Stomach smooth muscle (tissue), 2 donors: ENCODE measurements around the gene ZNF219.
A peak's percentile ranks its signal among the peaks of the same experiment; 100 is the strongest.

Experiments
- H3K27ac ChIP-seq: one replicate; pipeline ENCODE4 v1.7.0; 2013; ENCODE audit warnings: mild to moderate bottlenecking, low read length, inconsistent platforms
- H3K27me3 ChIP-seq, 2 donors: one replicate each; pipeline ENCODE4 v1.7.0; 2013; ENCODE audit warnings: low read length in 2 of 2; ENCODE audit not compliant: insufficient read depth in 2 of 2, control insufficient read depth in 1 of 2
- H3K36me3 ChIP-seq, 2 donors: one replicate each; pipeline ENCODE4 v1.7.0; 2013; ENCODE audit warnings: low read length in 2 of 2; ENCODE audit not compliant: control insufficient read depth in 2 of 2, insufficient read depth in 2 of 2
- H3K4me1 ChIP-seq: one replicate; pipeline ENCODE4 v1.7.0; 2013; ENCODE audit warnings: low read length; ENCODE audit not compliant: control insufficient read depth, insufficient read depth
- H3K4me3 ChIP-seq, 2 donors: one replicate each; pipeline ENCODE4 v1.7.0; 2013; ENCODE audit warnings: low read length in 2 of 2
- H3K9ac ChIP-seq, 2 donors: one replicate each; pipeline ENCODE4 v1.7.0; 2013; ENCODE audit warnings: low read length in 2 of 2, mild to moderate bottlenecking in 1 of 2
- H3K9me3 ChIP-seq, 2 donors: one replicate each; pipeline ENCODE4 v1.7.0; 2013; ENCODE audit warnings: low read length in 2 of 2; ENCODE audit not compliant: control insufficient read depth in 2 of 2
- donor health status: healthy.
- donor health status: Pancreatic carcinoma.

The ZNF219 gene

DNA sequence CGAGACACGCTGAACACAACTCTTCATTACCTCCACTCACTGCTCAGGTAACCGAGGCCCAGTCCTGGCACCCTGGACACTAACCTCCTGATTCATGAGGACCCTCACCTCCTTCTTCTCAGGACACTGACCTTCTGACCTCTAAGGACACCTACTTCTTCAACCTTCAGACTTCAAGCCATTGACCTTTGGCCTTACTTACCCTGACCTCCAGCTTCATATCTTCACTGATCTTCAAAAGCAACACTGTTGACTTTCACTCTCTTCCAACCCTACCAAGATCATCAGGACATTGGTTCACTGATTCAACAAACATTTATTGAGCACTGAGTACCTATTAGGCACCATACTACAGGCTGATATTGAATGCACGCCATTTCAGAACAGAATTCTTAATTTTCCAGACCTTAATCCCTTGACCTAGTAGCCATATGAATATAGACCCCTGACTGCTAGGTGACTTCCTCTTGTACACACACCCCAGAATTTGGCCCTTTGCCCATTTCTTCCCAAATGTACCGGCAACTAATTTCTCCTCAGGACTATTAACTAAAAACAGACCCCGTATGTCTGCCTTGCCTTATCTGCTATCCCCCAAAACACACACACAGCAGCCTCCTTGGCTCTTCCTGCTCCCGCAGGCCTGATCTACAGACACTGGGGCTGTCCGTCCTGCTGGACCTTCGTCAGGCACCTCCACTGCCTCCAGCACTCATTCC lies 22.6 kb downstream of the ZNF219 start:
- no peaks in the 10 kb centered on the region for H3K27me3 ChIP-seq
- no peak overlapping the region for H3K9ac ChIP-seq
- H3K9me3 ChIP-seq = no peaks in the 10 kb centered on the region
- no peak overlapping the region for H3K27ac ChIP-seq
- H3K36me3 ChIP-seq = peaks cover 49 to 66% of the 10 kb centered on the region in 2 donors
- no peak overlapping the region for H3K4me3 ChIP-seq
- peaks cover 19% of the 10 kb centered on the region for H3K4me1 ChIP-seq

DNA sequence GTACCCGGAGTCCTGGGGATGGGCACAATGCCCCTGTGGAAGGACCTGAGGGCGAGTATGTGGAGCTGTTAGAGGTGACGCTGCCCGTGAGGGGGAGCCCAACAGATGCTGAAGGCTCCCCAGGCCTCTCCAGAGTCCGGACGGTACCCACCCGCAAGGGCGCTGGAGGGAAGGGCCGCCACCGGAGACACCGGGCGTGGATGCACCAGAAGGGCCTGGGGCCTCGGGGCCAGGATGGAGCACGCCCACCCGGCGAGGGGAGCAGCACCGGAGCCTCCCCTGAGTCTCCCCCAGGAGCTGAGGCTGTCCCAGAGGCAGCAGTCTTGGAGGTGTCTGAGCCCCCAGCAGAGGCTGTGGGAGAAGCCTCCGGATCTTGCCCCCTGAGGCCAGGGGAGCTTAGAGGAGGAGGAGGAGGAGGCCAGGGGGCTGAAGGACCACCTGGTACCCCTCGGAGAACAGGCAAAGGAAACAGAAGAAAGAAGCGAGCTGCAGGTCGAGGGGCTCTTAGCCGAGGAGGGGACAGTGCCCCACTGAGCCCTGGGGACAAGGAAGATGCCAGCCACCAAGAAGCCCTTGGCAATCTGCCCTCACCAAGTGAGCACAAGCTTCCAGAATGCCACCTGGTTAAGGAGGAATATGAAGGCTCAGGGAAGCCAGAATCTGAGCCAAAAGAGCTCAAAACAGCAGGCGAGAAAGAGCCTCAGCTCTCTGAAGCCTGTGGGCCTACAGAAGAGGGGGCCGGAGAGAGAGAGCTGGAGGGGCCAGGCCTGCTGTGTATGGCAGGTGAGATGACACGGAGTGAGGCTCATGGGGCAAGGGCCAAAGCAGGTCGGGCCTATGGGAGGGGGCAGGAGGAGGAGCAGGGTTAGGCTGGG lies 23.8 kb downstream of the ZNF219 start:
- peaks cover 38 to 55% of the 10 kb centered on the region in 2 donors for H3K36me3 ChIP-seq
- no peak overlapping the region for H3K27ac ChIP-seq
- peaks cover 26% of the 10 kb centered on the region for H3K4me1 ChIP-seq
- no peaks in the 10 kb centered on the region for H3K27me3 ChIP-seq
- no peak overlapping the region for H3K4me3 ChIP-seq
- no peak overlapping the region for H3K9ac ChIP-seq
- no peaks in the 10 kb centered on the region for H3K9me3 ChIP-seq

DNA sequence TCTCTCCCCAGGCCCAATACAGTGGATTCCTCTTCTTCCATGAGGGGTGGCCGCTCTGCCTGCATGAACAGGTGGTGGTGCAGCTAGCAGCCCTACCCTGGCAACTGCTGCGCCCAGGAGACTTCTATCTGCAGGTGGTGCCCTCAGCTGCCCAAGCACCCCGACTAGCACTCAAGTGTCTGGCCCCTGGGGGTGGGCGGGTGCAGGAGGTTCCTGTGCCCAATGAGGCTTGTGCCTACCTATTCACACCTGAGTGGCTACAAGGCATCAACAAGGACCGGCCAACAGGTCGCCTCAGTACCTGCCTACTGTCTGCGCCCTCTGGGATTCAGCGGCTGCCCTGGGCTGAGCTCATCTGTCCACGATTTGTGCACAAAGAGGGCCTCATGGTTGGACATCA lies 24.5 kb downstream of the ZNF219 start:
- Histone ChIP-seq H3K9ac (no peak overlapping the region), H3K36me3 (peaks cover 30 to 49% of the 10 kb centered on the region in 2 donors), H3K27me3 (no peaks in the 10 kb centered on the region), H3K4me1 (peaks cover 33% of the 10 kb centered on the region), H3K4me3 (no peak overlapping the region), H3K9me3 (no peaks in the 10 kb centered on the region), H3K27ac (no peak overlapping the region)

DNA sequence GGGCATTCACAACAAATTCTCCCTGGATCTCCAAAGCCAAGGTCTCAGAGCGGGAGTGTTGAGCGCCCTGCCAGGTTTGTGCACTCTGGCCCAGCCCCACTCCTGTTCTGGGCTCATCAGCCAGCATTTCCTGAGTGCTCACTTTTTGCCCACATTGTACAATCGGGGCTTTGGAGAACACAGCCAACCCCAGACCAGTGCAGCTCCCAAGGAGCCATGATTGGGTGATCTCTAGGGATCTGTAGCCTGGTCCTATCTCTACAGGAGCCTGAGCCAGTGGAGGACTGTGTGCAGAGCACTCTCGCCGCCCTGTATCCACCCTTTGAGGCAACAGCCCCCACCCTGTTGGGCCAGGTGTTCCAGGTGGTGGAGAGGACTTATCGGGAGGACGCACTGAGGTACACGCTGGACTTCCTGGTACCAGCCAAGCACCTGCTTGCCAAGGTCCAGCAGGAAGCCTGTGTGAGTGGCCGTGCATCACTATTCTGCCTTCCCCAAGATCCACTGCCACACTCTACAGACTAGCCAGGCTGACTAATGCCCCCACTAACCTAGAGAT lies 25.6 kb downstream of the ZNF219 start:
- Histone ChIP-seq H3K9me3 (no peaks in the 10 kb centered on the region), H3K9ac (no peak overlapping the region), H3K27me3 (no peaks in the 10 kb centered on the region), H3K27ac (peak overlapping the region; percentile 84), H3K36me3 (peaks cover 22 to 38% of the 10 kb centered on the region in 2 donors), H3K4me1 (peaks cover 38% of the 10 kb centered on the region), H3K4me3 (no peak overlapping the region)

DNA sequence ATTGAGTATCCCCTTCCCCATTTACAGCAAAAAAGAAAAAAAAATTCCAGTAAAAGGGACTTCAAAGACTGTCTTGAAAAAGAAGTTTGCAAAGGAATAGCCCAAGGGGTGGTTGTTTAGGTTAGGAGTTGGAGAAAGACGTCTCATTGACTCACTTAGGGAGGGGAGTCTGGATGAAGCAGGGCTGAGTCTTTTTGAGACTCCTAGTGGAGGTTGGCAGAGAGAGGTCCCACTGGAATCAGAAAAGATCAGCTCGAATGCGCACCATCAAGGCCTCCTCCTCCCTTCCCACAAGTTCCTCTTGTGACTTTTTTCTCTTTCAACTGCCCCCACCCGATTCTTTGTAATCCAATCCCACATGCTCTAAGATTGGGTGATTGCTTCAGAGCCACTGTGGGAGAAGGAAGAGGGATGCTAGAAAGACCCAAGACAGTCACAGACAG lies 26.4 kb downstream of the ZNF219 start:
- H3K27me3 ChIP-seq = no peaks in the 10 kb centered on the region
- H3K36me3 ChIP-seq = peaks cover 22 to 34% of the 10 kb centered on the region in 2 donors
- H3K4me3 ChIP-seq = peak overlapping the region; percentile 86 to 90
- peak overlapping the region; percentile 22 to 74 for H3K9ac ChIP-seq
- H3K27ac ChIP-seq = peak overlapping the region; percentile 84
- no peaks in the 10 kb centered on the region for H3K9me3 ChIP-seq
- peaks cover 38% of the 10 kb centered on the region for H3K4me1 ChIP-seq

DNA sequence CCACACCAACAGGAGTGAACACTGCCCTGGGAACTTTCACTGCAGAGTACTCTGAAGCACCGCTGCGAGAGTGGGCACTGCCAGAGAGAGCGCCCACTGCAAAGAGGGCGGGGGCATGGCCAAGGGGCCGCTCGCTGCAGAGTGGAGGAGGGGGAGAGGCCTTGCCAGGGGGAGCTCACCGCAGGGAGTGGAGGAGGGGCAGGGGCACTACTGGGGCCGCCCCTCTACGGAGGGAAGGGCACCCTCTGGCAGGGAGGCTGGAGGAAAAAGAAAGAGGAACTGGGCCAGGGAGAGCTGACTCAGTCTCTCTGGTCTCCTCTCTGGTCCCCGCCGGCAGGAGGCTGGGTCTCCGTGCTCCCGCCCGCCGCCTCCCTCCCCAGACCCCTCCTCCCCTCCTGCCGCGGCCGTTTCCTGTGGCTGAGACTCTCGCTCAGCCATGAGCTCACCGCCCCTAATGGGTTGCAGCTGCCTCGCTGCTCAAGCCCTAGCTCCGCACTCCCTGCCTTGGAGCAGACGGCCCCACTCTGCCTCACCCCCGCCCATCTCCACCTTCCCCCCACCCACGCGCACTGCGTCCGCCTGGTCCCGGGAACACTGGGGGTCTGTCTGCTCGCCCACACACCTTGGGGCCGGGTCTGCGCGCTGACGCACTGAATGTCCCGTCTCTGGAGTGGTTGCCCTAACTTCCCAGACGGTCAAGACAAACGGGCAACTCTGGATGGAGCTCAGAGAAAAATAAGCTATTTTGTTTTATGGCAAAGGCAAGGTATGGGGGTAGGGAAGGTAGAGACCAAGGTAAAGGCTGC lies 27.0 kb downstream of the ZNF219 start:
- peak overlapping the region; percentile 84 for H3K27ac ChIP-seq
- no peaks in the 10 kb centered on the region for H3K27me3 ChIP-seq
- peak overlapping the region; percentile 74 to 80 for H3K9ac ChIP-seq
- no peaks in the 10 kb centered on the region for H3K9me3 ChIP-seq
- H3K36me3 ChIP-seq = peaks cover 19 to 29% of the 10 kb centered on the region in 2 donors
- peak overlapping the region; percentile 86 to 90 for H3K4me3 ChIP-seq
- H3K4me1 ChIP-seq = peaks cover 38% of the 10 kb centered on the region

DNA sequence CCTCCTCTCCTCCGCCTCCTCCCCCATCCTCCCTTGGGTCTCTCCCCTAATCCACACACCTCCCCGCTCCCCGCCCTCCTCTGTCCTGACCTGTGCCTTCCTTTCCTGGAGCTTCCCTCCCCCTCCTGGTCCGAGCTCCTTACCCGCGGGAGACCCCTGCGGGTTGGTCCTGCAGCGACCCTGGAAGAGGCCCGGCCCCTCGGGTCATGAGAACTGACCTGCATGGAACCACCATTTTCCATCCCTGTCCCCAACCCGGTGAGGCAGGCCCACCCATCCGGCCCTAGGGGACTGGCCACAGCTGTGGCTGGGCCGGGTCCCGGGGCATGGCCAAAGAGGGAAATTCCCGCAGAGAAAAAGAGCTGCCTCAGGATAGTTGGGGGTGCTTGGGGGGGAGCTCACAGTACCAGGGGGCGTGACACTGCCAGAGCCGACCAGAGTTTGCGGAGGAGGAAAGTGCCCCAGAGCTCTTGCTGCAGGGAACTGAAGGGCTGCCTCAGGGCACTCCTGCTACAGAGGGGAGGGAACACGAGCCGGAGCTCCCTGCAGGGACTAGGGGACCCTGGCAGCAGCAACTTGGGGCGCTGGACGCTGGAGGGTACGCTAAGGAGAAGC lies 27.7 kb downstream of the ZNF219 start:
- H3K4me1 ChIP-seq = peaks cover 38% of the 10 kb centered on the region
- peak overlapping the region; percentile 86 to 90 for H3K4me3 ChIP-seq
- no peaks in the 10 kb centered on the region for H3K9me3 ChIP-seq
- no peaks in the 10 kb centered on the region for H3K27me3 ChIP-seq
- H3K9ac ChIP-seq = peak overlapping the region; percentile 74 to 80
- H3K27ac ChIP-seq = peak overlapping the region; percentile 84
- peaks cover 12 to 21% of the 10 kb centered on the region in 2 donors for H3K36me3 ChIP-seq

DNA sequence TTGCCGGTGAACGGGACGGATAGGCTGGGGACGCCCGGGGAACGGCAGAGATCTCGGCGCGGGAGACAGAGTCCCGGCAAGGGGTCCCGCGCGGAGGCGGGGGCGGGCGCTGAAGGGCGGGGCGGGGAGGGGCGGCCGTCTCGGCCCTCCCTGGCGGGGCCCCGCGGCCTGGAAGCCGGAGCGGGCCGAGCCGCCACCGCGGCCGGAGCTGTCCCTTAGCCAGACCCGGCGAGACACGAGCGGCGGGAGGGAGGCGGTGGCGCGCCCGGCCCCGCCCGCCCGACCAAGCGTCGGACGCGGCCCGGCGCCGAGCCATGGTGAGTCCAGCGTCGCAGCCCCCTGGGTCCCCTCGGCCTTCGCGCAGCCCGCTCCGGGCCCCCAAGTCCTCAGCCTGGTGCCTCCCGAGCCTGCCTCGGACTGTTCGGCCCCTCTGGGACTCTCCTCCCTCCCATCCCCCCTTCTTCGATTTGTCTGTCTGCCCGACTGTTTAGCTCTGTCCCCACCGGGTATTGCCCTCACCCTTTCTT lies 28.3 kb downstream of the ZNF219 start, which contains the start of gene ARHGEF40:
ARHGEF40 (plus strand) TSS at position 222 of the 527 bp plus-strand sequence; CDS start at position 315, 93 bp downstream.
- Histone ChIP-seq H3K27ac (peak within 1 kb of the TSS; percentile 84), H3K9me3 (no peaks in the 10 kb centered on the region), H3K4me1 (peaks cover 38% of the 10 kb centered on the region), H3K4me3 (peak within 1 kb of the TSS; percentile 86 to 90), H3K36me3 (peaks cover 9 to 16% of the 10 kb centered on the region in 2 donors), H3K27me3 (no peaks in the 10 kb centered on the region), H3K9ac (peak within 1 kb of the TSS; percentile 74 to 80)

DNA sequence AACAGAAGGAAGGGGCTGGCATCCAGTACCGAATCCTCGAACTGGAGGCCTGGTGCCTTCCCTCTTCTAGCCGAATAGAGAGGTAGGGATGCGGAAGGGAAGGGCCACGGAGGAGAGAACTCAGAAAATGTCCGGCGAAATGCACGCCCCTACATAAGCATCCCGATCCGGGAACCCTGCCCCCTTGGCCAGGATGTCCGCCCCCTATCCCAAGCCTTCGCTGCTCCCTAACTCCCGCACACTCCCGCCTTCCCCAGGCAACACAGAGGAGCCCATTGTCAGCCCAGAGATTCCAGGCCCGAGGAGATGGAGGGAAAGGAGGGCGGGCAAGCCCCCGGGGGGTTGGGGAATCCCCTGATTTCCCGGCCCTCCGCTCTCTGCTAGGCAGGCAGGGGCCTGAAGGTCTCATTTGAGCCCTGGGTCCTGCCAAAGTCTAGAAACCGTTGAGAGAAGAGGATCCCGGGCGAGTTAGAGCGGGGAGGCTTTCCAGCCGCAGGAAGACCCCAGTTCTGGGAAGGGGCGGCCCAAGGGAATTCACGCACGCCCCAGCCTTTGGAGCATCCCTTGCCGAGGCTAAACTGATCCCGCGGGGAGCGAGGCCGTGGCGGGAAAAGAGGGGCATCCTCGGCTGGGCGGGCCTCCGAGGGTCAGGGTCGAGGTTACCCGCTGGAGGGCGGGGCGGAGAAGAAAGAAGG lies 28.9 kb downstream of the ZNF219 start:
- H3K9ac ChIP-seq = peak overlapping the region; percentile 63 to 69
- H3K27ac ChIP-seq = peak overlapping the region; percentile 60
- H3K36me3 ChIP-seq = peaks cover 9 to 12% of the 10 kb centered on the region in 2 donors
- peaks cover 38% of the 10 kb centered on the region for H3K4me1 ChIP-seq
- no peaks in the 10 kb centered on the region for H3K27me3 ChIP-seq
- peak overlapping the region; percentile 68 to 86 for H3K4me3 ChIP-seq
- no peaks in the 10 kb centered on the region for H3K9me3 ChIP-seq
